ENCODE data around the gene RGS10.
"Not testable (repeated sequence)": the region's sequence is repeated elsewhere in the genome, so short reads cannot be mapped to it uniquely, and the experiment has no call there.

Gene RGS10

GRCh38 chr10:119532791-119533190, 9.7 kb downstream of the RGS10 start:
- not testable (repeated sequence) for H3K4me3 Mint-ChIP-seq
- H3K4me1 Mint-ChIP-seq (ENCODE audit: low read depth) = peaks cover 38% of the 10 kb centered on the region

DNA sequence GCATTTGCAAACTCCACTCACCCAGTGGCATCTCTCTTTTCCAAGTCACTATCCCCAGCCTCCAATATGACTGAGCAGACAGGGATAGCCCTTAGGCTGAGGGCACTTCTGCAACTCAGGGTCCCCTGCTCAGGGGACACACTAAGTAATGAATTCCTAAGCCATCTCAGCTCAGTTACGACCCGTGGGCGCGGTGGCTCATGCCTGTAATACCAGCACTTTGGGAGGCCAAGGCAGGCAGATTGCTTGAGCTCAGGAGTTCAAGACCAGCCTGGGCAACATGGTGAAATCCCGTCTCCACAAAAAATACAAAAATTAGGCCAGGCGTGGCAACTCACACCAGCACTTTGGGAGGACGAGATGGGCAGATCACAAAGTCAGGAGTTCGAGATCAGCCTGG, 10.3 kb downstream of the RGS10 start:
- H3K27me3 Mint-ChIP-seq (ENCODE audit: low read depth); H3K9me3 Mint-ChIP-seq; H3K27ac Mint-ChIP-seq; H3K4me3 Mint-ChIP-seq: not testable (repeated sequence)
- Mint-ChIP-seq H3K36me3 (ENCODE audit: low read depth) (peaks cover 18% of the 10 kb centered on the region), H3K4me1 (ENCODE audit: low read depth) (peaks cover 33% of the 10 kb centered on the region)

More at GRCh38 chr10:119532791-119533190, 9.7 kb downstream of the RGS10 start:
- not testable (repeated sequence) for H3K27me3 Mint-ChIP-seq (ENCODE audit: low read depth); H3K27ac Mint-ChIP-seq; H3K9me3 Mint-ChIP-seq
- peaks cover 20% of the 10 kb centered on the region for H3K36me3 Mint-ChIP-seq (ENCODE audit: low read depth)

DNA sequence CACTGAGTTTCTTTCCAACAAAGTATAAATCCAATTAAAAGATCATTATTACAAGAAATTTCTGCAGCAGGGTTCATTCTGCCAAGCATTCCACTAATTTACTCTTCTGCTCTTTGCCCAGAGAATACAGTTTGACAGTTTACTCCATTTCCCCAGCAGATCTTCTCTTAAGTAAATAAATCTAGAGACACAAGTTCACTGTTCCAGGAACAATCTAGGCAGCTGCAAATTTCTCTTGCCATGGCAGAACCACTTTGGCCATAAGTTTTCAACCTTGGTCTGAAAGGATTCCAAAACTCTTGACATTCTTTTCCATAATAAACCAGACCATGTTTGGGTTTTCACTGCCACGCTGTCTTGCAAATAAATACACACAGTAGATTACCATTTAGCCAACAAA, 11.5 kb downstream of the RGS10 start:
- Mint-ChIP-seq H3K4me1 (ENCODE audit: low read depth) (peaks cover 25% of the 10 kb centered on the region), H3K4me3 (no peak overlapping the region), H3K36me3 (ENCODE audit: low read depth) (peaks cover 21% of the 10 kb centered on the region), H3K9me3 (no peaks in the 10 kb centered on the region), H3K27ac (no peak overlapping the region), H3K27me3 (ENCODE audit: low read depth) (no peaks in the 10 kb centered on the region)

- H3K27ac Mint-ChIP-seq; H3K4me3 Mint-ChIP-seq; H3K27me3 Mint-ChIP-seq (ENCODE audit: low read depth); H3K9me3 Mint-ChIP-seq: not testable (repeated sequence)
- Mint-ChIP-seq H3K4me1 (ENCODE audit: low read depth) (peaks cover 22% of the 10 kb centered on the region), H3K36me3 (ENCODE audit: low read depth) (peaks cover 28% of the 10 kb centered on the region)
These were observed 13.8 kb downstream of the RGS10 start for GRCh38 chr10:119528663-119529237.

DNA sequence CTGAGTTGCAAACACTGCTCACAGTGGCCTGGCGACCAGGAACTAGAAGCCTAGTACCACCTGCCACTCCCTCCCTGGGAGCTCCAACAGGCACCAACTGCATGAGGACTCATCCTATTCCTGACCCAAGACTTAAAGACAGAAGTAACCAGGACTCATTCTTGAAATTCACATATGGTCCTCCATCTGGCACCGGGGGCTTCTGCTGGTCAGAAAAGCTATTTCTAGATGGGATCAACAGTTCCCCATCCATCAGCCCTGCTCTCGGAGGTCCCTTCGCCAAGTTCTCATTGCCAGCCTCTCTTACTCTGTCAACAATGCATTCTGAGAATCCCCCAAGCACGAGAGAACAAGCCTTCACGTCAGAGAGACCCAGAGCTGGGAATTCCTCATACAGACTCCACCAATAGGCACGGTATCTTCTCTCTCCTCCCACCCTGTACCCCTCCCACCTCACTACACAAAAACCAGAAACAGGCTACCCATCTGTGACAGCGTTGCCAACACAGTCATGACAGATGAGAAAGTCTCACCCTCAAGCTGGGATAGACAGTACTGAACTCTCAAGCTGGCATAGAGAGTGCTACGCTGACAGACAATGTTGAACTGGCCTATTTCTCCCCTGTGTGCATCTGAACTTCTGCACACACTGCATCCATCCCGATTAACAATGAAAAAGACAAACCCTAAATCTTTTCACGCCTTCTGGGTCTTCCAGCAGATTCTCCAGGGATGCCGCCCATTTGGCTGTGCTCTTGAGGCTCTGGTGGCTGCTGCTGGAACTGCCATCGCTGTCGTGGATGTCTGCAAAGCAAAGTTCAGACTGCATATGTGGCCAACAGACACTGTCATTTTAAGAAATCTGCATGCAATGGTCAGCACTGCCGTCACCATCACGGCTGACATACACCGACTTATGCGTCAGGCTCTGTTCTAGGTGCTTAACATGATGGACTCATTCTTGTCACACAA, 15.6 kb downstream of the RGS10 start:
- Mint-ChIP-seq H3K4me3 (no peak overlapping the region), H3K4me1 (ENCODE audit: low read depth) (peaks cover 23% of the 10 kb centered on the region), H3K27ac (no peak overlapping the region), H3K27me3 (ENCODE audit: low read depth) (no peaks in the 10 kb centered on the region), H3K9me3 (no peaks in the 10 kb centered on the region), H3K36me3 (ENCODE audit: low read depth) (peaks cover 41% of the 10 kb centered on the region)

DNA sequence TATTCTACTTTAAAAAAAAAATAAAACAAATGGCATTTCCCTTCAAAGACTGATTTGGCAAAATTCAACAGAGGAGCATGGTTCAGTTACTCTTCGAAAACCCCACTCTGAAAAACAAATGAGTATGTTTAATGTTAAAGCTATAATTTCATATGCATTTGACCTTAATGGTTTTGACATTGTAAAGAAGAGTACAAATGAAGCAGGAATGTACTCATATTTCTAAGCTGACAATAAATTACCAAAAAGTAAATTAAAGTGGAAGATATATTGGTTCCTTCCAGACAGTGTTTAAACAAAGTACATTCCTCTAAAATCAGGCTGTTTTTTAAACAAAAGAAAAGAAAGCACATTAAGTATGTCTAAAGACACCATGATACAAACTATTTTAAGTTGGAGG, 16.4 kb downstream of the RGS10 start:
- Mint-ChIP-seq H3K36me3 (ENCODE audit: low read depth) (peaks cover 47% of the 10 kb centered on the region), H3K4me1 (ENCODE audit: low read depth) (peaks cover 19% of the 10 kb centered on the region), H3K27me3 (ENCODE audit: low read depth) (no peaks in the 10 kb centered on the region), H3K27ac (no peak overlapping the region), H3K4me3 (no peak overlapping the region), H3K9me3 (no peaks in the 10 kb centered on the region)

- H3K27ac Mint-ChIP-seq = no peak overlapping the region
- no peaks in the 10 kb centered on the region for H3K27me3 Mint-ChIP-seq (ENCODE audit: low read depth)
- H3K36me3 Mint-ChIP-seq (ENCODE audit: low read depth) = peaks cover 52% of the 10 kb centered on the region
- peaks cover 16% of the 10 kb centered on the region for H3K4me1 Mint-ChIP-seq (ENCODE audit: low read depth)
- no peaks in the 10 kb centered on the region for H3K9me3 Mint-ChIP-seq
- H3K4me3 Mint-ChIP-seq = no peak overlapping the region
These were observed 17.4 kb downstream of the RGS10 start for GRCh38 chr10:119525116-119525515.

DNA sequence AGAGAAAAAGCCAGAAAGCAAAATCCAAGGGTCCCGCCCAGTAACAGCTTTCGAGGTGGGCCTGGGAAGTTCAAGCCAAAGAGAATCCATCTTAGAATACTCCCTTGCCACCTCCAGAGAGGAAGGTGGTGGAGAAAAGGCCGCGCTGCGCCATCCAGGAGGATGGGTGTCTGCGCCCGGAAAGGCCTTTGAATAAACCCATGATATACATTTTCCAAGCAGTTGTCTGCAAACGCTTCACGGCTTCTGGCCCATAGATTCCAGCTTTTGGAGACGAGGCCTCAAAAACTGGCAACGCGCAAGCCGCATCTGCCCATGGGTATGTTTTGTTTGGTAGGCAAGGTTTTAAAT, 17.8 kb downstream of the RGS10 start:
- H3K36me3 Mint-ChIP-seq (ENCODE audit: low read depth) = peaks cover 55% of the 10 kb centered on the region

DNA sequence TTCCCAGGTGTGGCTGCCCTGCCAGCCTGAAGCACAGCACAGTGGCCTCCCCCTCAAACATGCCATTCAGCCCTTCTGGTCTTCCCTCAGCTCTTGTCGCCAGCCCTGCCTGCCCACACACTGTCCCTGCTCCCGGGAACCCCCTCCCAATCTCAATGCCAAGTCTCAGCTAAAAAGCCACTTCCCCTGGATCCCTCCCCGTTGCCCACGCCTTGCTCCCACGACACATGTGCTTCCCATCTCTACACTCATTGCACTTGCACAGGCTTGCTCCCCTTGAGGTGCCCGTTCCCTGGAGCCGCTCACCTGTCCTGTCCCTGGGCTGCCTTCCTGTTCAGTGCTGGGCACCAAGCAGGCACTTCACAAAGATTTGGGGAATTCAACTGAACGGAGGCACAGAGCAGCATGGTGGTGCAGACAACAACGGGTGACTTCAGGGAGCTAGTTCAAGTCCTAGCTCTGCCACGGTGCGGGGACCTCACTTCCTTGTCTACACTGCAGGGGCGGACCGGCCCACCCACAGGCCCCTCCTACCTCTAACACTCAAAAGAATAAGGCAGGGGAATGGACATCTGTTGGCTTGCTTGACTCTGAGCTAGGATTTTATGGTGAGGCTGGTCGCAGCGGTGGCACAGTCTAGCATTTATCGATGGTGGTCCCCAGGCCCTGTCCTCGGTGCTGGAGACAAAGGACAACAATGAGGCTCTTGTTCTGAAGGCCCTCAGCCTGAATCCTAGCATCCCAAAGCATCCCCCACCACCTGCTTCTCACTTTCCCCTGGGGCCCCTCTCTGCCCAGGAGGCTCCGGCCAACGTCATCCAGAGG, 18.4 kb downstream of the RGS10 start:
- no peak overlapping the region for H3K27ac Mint-ChIP-seq
- H3K4me1 Mint-ChIP-seq (ENCODE audit: low read depth) = peaks cover 24% of the 10 kb centered on the region
- no peaks in the 10 kb centered on the region for H3K27me3 Mint-ChIP-seq (ENCODE audit: low read depth)
- peaks cover 54% of the 10 kb centered on the region for H3K36me3 Mint-ChIP-seq (ENCODE audit: low read depth)
- H3K9me3 Mint-ChIP-seq = no peaks in the 10 kb centered on the region
- H3K4me3 Mint-ChIP-seq = no peak overlapping the region

More for the DNA sequence above, 17.8 kb downstream of the RGS10 start:
- H3K27me3 Mint-ChIP-seq (ENCODE audit: low read depth) = no peaks in the 10 kb centered on the region
- H3K27ac Mint-ChIP-seq = no peak overlapping the region
- H3K4me1 Mint-ChIP-seq (ENCODE audit: low read depth) = peaks cover 20% of the 10 kb centered on the region
- no peaks in the 10 kb centered on the region for H3K9me3 Mint-ChIP-seq
- H3K4me3 Mint-ChIP-seq = no peak overlapping the region

DNA sequence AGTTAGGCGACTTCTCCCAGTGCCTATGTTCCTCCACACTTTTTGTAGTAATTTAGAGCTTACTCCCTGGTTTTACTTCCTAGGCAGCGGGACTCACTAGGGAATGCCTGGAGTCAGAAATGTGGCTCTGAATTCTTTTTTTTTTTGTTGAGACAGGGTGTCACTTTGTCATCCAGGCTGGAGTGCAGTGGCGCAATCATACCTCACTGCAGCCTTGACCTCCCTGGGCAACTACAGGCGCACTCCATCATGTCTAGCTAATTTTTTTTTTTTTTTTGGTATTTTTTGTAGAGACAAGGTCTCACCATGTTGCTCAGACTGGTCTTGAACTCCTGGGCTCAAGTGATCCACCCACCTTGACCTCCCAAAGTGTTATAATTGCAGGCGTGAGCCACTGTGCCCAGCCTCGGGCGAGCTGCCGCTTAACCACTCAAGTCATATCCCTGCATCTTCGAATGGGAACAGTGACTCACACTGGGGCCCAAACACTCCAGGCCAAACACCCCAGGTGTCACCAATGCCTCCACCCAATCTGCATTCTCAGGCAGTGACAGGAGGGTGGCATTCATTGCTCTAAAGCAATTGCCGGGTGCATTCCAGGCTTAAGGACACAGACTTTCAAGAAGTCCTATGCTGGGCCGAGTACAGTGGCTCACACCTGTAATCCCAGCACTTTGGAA, 19.6 kb downstream of the RGS10 start:
- Mint-ChIP-seq H3K9me3 (no peaks in the 10 kb centered on the region), H3K27me3 (ENCODE audit: low read depth) (no peaks in the 10 kb centered on the region), H3K27ac (no peak overlapping the region), H3K4me1 (ENCODE audit: low read depth) (peaks cover 33% of the 10 kb centered on the region), H3K36me3 (ENCODE audit: low read depth) (peaks cover 61% of the 10 kb centered on the region), H3K4me3 (no peak overlapping the region)

- Mint-ChIP-seq H3K9me3 (no peaks in the 10 kb centered on the region), H3K27me3 (ENCODE audit: low read depth) (no peaks in the 10 kb centered on the region), H3K36me3 (ENCODE audit: low read depth) (peaks cover 60% of the 10 kb centered on the region), H3K27ac (no peak overlapping the region), H3K4me1 (ENCODE audit: low read depth) (peaks cover 44% of the 10 kb centered on the region), H3K4me3 (no peak overlapping the region)
These were observed 20.9 kb downstream of the RGS10 start for GRCh38 chr10:119521443-119522204.

GRCh38 chr10:119520283-119520682, 22.2 kb downstream of the RGS10 start:
- Mint-ChIP-seq H3K36me3 (ENCODE audit: low read depth) (peaks cover 61% of the 10 kb centered on the region), H3K27ac (no peak overlapping the region), H3K9me3 (no peaks in the 10 kb centered on the region), H3K4me1 (ENCODE audit: low read depth) (peaks cover 48% of the 10 kb centered on the region), H3K4me3 (no peak overlapping the region), H3K27me3 (ENCODE audit: low read depth) (no peaks in the 10 kb centered on the region)

DNA sequence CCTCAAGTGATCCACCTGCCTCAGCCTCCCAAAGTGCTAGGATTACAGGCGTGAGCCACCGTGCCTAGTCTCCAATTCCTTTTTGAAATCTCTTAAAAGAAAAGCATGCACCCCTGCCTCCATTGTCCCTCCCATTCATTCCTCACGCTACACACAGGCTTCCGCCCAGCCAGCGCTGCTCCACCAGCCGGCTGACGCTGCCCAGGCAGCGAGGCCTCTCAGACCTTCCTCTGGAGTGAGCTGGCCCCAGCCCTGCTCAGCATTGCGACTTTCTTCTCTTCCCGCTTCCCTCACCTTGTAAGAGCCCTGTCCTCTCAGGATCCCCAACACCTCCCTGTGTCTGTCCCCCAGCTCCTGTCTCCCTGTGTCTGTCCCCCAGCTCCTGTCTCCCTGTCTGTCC, 23.6 kb downstream of the RGS10 start:
- peaks cover 52% of the 10 kb centered on the region for H3K4me1 Mint-ChIP-seq (ENCODE audit: low read depth)
- H3K9me3 Mint-ChIP-seq = no peaks in the 10 kb centered on the region

More for the DNA sequence above, 23.6 kb downstream of the RGS10 start:
- Mint-ChIP-seq H3K4me3 (peak overlapping the region; percentile 73), H3K27ac (peak overlapping the region; percentile 77), H3K27me3 (ENCODE audit: low read depth) (no peaks in the 10 kb centered on the region), H3K36me3 (ENCODE audit: low read depth) (peaks cover 59% of the 10 kb centered on the region)

Data from T-helper 1 cell treated with Interleukin-12 subunit alpha and Interleukin-12 subunit beta and Interleukin-4 antibody, amounts not matched to agents 30 μg/mL and 1 μg/mL, for 36 hours (primary cell).